HepG2 (cell line): ENCODE measurements around the gene PARVA. TPM values are rescaled to one million over a fixed set of nuclear protein-coding genes. Genes with fewer than 3 reads are reported as not detected.
A peak's percentile ranks its signal among the peaks of the same experiment; 100 is the strongest.

Experiments
- ATAC-seq: fragments of 200-7000 bp; cut with Tn5 transposase; 3 replicates; pipeline ENCODE4 v1.9.1; 2020; ENCODE audit warnings: mild to moderate bottlenecking, moderate library complexity
- BruUV-seq: library from RNA; stranded (reverse); fragments of 400-500 nt; replicated peaks from 2 replicates; lab custom pipeline; 2021; lab: Mats Ljungman, UMichigan
- CTCF ChIA-PET: fragments of 300-600 bp; formaldehyde crosslinking; extraction: SDS; loops from one replicate; lab custom pipeline; 2021; ENCODE audit warnings: low total read pairs, inconsistent platforms, low intra/inter-chr PET ratio; lab: Yijun Ruan, JAX
- POLR2A ChIA-PET: fragments of 350-600 bp; sonication (Branson Sonifier 250); formaldehyde crosslinking; loops from one replicate; lab custom pipeline; 2020; ENCODE audit warnings: antibody characterized with exemption, inconsistent platforms; lab: Yijun Ruan, JAX
- DNase-seq: peaks from one replicate; pipeline ENCODE4 v3.0.0-alpha.2; 2015; ENCODE audit warnings: low spot score
- FAIRE-seq: peaks from 3 replicates; lab custom pipeline; 2011; peaks lifted over from hg19 to GRCh38; lab: Jason Lieb, UNC
- H2AFZ ChIP-seq: one replicate; pipeline ENCODE4 v1.6.1; 2011; ENCODE audit warnings: low read length, inconsistent platforms
- H3K27ac ChIP-seq: fragments of 300-600 bp; 3 replicates; pipeline ENCODE4 v1.8.0; 2011; ENCODE audit warnings: mixed run types, mild to moderate bottlenecking, mixed read lengths, low read length, inconsistent platforms; ENCODE audit not compliant: insufficient read depth; ENCODE audit errors: extremely low read length
- H3K27me3 ChIP-seq, 2 experiments: fragments of 200-600 bp in 1 of 2; 2 replicates in 1 of 2; 3 replicates in 1 of 2; pipeline versions ENCODE4 v1.6.0 to v1.8.0; 2011; ENCODE audit warnings: low read length in 2 of 2, mild to moderate bottlenecking in 2 of 2, moderate library complexity in 2 of 2, inconsistent platforms in 1 of 2; ENCODE audit not compliant: insufficient read depth in 2 of 2, control insufficient read depth in 1 of 2
- H3K36me3 ChIP-seq, 2 experiments: fragments of 200-600 bp in 1 of 2; replicated peaks in 1 of 2; 2 replicates in 1 of 2; 3 replicates in 1 of 2; pipeline versions ENCODE4 v1.5.1 to v1.8.0; 2011; ENCODE audit warnings: low read length in 2 of 2, inconsistent platforms in 1 of 2; ENCODE audit not compliant: insufficient read depth in 2 of 2, control insufficient read depth in 1 of 2
- H3K4me1 ChIP-seq: 2 replicates; pipeline ENCODE4 v1.5.1; 2012; ENCODE audit warnings: low read length, inconsistent platforms; ENCODE audit not compliant: insufficient read depth
- H3K4me2 ChIP-seq: 2 replicates; pipeline ENCODE4 v1.6.0; 2011; ENCODE audit warnings: low read depth, low read length, inconsistent platforms
- H3K4me3 ChIP-seq, 3 experiments: fragments of 200-600 bp in 1 of 3; sonication (generic), shearing (Covaris generic) in 1 of 3; replicated peaks in 1 of 3; 2 replicates each; pipeline ENCODE4 v1.5.1; 2011 to 2016; ENCODE audit warnings: low read length in 3 of 3, inconsistent platforms in 2 of 3, low read depth in 2 of 3, mild to moderate bottlenecking in 2 of 3, control low read depth in 1 of 3, mixed read lengths in 1 of 3; ENCODE audit not compliant: insufficient read depth in 1 of 3
- H3K79me2 ChIP-seq: one replicate; pipeline ENCODE4 v1.6.1; 2011; ENCODE audit warnings: low read length, inconsistent platforms; ENCODE audit not compliant: insufficient read depth
- H3K9ac ChIP-seq: 2 replicates; pipeline ENCODE4 v1.6.0; 2011; ENCODE audit warnings: mild to moderate bottlenecking, low read depth, low read length, inconsistent platforms; ENCODE audit not compliant: insufficient read depth
- H3K9me3 ChIP-seq: 2 replicates; pipeline ENCODE4 v1.5.1; 2012; ENCODE audit warnings: mild to moderate bottlenecking, low read length
- H4K20me1 ChIP-seq: 2 replicates; pipeline ENCODE4 v1.6.0; 2011; ENCODE audit warnings: inconsistent platforms, mild to moderate bottlenecking, low read length, moderate library complexity; ENCODE audit not compliant: insufficient read depth
- ETV5 ChIP-seq: IDR thresholded peaks from 2 replicates; pipeline ENCODE4 v1.6.1; 2018; ENCODE audit warnings: missing biosample characterization, missing genetic modification reagents, inconsistent platforms, borderline replicate concordance
- HDAC2 ChIP-seq: sonication (generic); formaldehyde crosslinking; IDR thresholded peaks from 2 replicates; pipeline ENCODE4 v1.4.0; 2020; ENCODE audit warnings: missing genetic modification reagents
- KDM2A ChIP-seq: sonication (generic); formaldehyde crosslinking; IDR thresholded peaks from 2 replicates; pipeline ENCODE4 v1.4.0; 2020; ENCODE audit warnings: low read depth, missing genetic modification reagents, borderline replicate concordance
- NR2C2 ChIP-seq: sonication (generic); formaldehyde crosslinking; IDR thresholded peaks from 2 replicates; pipeline ENCODE4 v1.4.0; 2020; ENCODE audit warnings: missing genetic modification reagents, mild to moderate bottlenecking, moderate library complexity, borderline replicate concordance
- RAD21 ChIP-seq: fragments of 450-650 bp; formaldehyde crosslinking; IDR thresholded peaks from 2 replicates; pipeline ENCODE4 v1.5.0; 2020; ENCODE audit warnings: mild to moderate bottlenecking
- SP1 ChIP-seq, 2 experiments: fragments of 450-650 bp in 1 of 2; sonication (generic) in 1 of 2; formaldehyde crosslinking in 1 of 2; IDR thresholded peaks; 2 replicates each; pipeline versions ENCODE4 v1.4.0 to v1.6.1; 2016 to 2020; ENCODE audit warnings: missing genetic modification reagents in 1 of 2
- ZBTB3 ChIP-seq: sonication (generic); formaldehyde crosslinking; IDR thresholded peaks from 2 replicates; pipeline ENCODE4 v1.4.0; 2020; ENCODE audit warnings: low read depth, mild to moderate bottlenecking, moderate library complexity, missing genetic modification reagents, borderline replicate concordance
- ZNF552 ChIP-seq: sonication (generic); formaldehyde crosslinking; IDR thresholded peaks from 2 replicates; pipeline ENCODE4 v1.9.0; 2022; ENCODE audit warnings: missing genetic modification reagents, mild to moderate bottlenecking, borderline replicate concordance
- WGBS: methylation state at CpG from one replicate; pipeline ENCODE4 v1.1.6; 2017; ENCODE audit warnings: low lambda C conversion rate; 5-methylcytosine and 5-hydroxymethylcytosine counted together
- in situ Hi-C: cut with HindIII; loops from 2 replicates; pipeline ENCODE4 v1.10.0; 2017; ENCODE audit warnings: low pct_unique_long_range_greater_than_20kb; ENCODE audit not compliant: extremely low pct_ligation_motif_present
- intact Hi-C: fragments of 100-400 bp; cut with micrococcal nuclease; formaldehyde crosslinking; loops from one replicate; pipeline ENCODE4 v1.10.0; 2022; ENCODE audit not compliant: unreplicated experiment
- polyA plus RNA-seq, 8 experiments: library from polyadenylated mRNA; depleted of rRNA in 3 of 8; stranded (reverse) in 7 of 8; unstranded in 1 of 8; fragments of >200 nt; fragmentation: Illumina TruSeq in 4 of 8; extraction: Trizol in 4 of 8; gene quantifications; 2 replicates each; pipeline versions ENCODE4 v1.2.1 to v1.2.3, GENCODE V29; 2011 to 2016; ENCODE audit warnings: low read depth in 4 of 8, missing spikeins in 1 of 8, mixed read lengths in 1 of 8; ENCODE audit not compliant: insufficient read depth in 1 of 8
- total RNA-seq, 5 experiments: library from RNA; depleted of rRNA; stranded (reverse); fragments of >200 nt; fragmentation: Illumina TruSeq; extraction: Trizol; gene quantifications; 2 replicates each; pipeline ENCODE4 v1.2.3, GENCODE V29; 2016; ENCODE audit warnings: low read depth in 1 of 5
- TF ChIP-seq, protein P1 (sequence below): sonication (generic); formaldehyde crosslinking; IDR thresholded peaks from 2 replicates; pipeline ENCODE4 v1.4.0; 2020; ENCODE audit warnings: missing genetic modification reagents
- TF ChIP-seq, protein P2 (sequence below): sonication (generic); formaldehyde crosslinking; IDR thresholded peaks from 2 replicates; pipeline ENCODE4 v1.4.0; 2020; ENCODE audit warnings: missing genetic modification reagents
- TF ChIP-seq, protein P3 (sequence below): sonication (generic); formaldehyde crosslinking; IDR thresholded peaks from 2 replicates; pipeline ENCODE4 v1.5.0; 2020; ENCODE audit warnings: mild to moderate bottlenecking, missing genetic modification reagents, moderate library complexity

Gene PARVA
- total and polyA plus RNA-seq, 2 of the 13 experiments (the other 11 are each of a cell fraction or from before 2014, with no cell fraction given): 5.9 to 9.1 TPM

DNA sequence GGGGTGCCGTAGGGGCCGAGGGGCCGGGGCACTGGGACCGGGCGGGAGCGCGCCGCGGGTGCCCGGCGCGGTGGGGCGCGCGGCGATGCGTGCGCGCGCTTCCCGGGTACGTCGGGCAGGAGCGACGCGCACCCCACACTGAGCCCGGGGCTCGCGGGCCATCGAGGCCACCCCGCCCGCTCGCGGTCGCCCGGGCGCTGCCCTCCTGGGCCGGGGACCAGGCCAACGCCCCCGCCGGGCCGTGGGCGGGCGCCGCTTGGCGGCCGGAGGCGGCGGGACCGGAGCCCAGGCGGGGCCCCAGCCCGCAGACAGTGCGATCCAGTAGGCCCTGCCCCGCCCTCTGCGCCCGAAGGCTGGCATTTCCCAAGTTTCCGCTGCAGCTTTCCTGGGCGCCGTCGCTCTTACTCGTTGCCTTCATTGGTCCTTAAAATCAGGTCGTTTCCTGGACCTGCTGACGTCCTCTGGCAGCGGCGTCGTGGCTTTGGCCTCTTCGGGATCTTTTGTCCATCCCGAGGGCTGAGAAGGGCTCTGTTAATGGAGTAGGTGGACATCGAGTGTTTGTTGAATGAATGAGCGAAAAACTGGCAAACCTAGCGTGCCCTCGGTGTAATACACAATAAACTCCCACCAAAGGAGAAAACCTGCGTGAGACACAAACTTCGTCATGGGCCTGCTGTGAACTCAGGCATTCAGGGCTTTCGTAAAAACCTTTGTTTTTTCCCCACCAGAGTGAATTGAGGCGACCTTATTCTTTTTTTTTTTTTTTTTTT is 638 bp downstream of the PARVA start:
- WGBS: 14% methylated on average over 15 of the region's 76 CpGs
- Histone ChIP-seq H3K79me2 (no peaks in the 10 kb centered on the region), H3K4me3 (peak overlapping the region; percentile 80 to 91 (median 86)), H3K4me1 (peaks cover 27% of the 10 kb centered on the region), H3K27me3 (peaks cover 0 to 4% of the 10 kb centered on the region in 2 experiments; a peak in 1 of 5 replicates), H3K4me2 (peak overlapping the region; percentile 99), H3K36me3 (no peaks in the 10 kb centered on the region), H3K9ac (peak overlapping the region; percentile 79), H3K9me3 (no peaks in the 10 kb centered on the region), H2AFZ (peak overlapping the region; percentile 95), H4K20me1 (no peaks in the 10 kb centered on the region), H3K27ac (peak overlapping the region; percentile 63)
- POLR2A ChIA-PET: interaction anchor here (0.8 to 2.3 kb wide), 7 partner anchors 9 to 468 kb away, joined by 3 to 34 read pairs (median 3); no protein-coding TSS in a partner anchor
- intact Hi-C loops: loop anchor here (5.0 kb wide), 1 partner anchor 46 kb away; no protein-coding TSS in a partner anchor
- CTCF ChIA-PET: no interaction called here
- peak; percentile 62 for DNase-seq
- TSS peak; percentile 60 for BruUV-seq
- peak; percentile 91 for ATAC-seq
- no peak for FAIRE-seq
- in situ Hi-C loops: no loop called here
- TF ChIP-seq, protein P1, sequence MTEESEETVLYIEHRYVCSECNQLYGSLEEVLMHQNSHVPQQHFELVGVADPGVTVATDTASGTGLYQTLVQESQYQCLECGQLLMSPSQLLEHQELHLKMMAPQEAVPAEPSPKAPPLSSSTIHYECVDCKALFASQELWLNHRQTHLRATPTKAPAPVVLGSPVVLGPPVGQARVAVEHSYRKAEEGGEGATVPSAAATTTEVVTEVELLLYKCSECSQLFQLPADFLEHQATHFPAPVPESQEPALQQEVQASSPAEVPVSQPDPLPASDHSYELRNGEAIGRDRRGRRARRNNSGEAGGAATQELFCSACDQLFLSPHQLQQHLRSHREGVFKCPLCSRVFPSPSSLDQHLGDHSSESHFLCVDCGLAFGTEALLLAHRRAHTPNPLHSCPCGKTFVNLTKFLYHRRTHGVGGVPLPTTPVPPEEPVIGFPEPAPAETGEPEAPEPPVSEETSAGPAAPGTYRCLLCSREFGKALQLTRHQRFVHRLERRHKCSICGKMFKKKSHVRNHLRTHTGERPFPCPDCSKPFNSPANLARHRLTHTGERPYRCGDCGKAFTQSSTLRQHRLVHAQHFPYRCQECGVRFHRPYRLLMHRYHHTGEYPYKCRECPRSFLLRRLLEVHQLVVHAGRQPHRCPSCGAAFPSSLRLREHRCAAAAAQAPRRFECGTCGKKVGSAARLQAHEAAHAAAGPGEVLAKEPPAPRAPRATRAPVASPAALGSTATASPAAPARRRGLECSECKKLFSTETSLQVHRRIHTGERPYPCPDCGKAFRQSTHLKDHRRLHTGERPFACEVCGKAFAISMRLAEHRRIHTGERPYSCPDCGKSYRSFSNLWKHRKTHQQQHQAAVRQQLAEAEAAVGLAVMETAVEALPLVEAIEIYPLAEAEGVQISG: peak; percentile 64
- no peak for TF ChIP-seq ZNF552 (CRISPR knock-in tag)
- peak; percentile 36; the same call in 1 of the 2 replicates for TF ChIP-seq ETV5 (CRISPR knock-in tag)
- peak; percentile 28; the same call in 1 of the 2 replicates for TF ChIP-seq HDAC2 (CRISPR knock-in tag)
- 0 out of 2 replicates have a peak, but pooled peaks have one; percentile 46 for TF ChIP-seq KDM2A
- TF ChIP-seq ZBTB3 (CRISPR knock-in tag): no peak
- TF ChIP-seq NR2C2 (CRISPR knock-in tag): no peak
- TF ChIP-seq, protein P2, sequence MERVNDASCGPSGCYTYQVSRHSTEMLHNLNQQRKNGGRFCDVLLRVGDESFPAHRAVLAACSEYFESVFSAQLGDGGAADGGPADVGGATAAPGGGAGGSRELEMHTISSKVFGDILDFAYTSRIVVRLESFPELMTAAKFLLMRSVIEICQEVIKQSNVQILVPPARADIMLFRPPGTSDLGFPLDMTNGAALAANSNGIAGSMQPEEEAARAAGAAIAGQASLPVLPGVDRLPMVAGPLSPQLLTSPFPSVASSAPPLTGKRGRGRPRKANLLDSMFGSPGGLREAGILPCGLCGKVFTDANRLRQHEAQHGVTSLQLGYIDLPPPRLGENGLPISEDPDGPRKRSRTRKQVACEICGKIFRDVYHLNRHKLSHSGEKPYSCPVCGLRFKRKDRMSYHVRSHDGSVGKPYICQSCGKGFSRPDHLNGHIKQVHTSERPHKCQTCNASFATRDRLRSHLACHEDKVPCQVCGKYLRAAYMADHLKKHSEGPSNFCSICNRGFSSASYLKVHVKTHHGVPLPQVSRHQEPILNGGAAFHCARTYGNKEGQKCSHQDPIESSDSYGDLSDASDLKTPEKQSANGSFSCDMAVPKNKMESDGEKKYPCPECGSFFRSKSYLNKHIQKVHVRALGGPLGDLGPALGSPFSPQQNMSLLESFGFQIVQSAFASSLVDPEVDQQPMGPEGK (CRISPR knock-in tag): peak; percentile 13
- TF ChIP-seq, protein P3, sequence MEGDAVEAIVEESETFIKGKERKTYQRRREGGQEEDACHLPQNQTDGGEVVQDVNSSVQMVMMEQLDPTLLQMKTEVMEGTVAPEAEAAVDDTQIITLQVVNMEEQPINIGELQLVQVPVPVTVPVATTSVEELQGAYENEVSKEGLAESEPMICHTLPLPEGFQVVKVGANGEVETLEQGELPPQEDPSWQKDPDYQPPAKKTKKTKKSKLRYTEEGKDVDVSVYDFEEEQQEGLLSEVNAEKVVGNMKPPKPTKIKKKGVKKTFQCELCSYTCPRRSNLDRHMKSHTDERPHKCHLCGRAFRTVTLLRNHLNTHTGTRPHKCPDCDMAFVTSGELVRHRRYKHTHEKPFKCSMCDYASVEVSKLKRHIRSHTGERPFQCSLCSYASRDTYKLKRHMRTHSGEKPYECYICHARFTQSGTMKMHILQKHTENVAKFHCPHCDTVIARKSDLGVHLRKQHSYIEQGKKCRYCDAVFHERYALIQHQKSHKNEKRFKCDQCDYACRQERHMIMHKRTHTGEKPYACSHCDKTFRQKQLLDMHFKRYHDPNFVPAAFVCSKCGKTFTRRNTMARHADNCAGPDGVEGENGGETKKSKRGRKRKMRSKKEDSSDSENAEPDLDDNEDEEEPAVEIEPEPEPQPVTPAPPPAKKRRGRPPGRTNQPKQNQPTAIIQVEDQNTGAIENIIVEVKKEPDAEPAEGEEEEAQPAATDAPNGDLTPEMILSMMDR (CRISPR knock-in tag): peak; percentile 32
- peak; percentile 59; the same call in 1 of the 2 replicates for TF ChIP-seq RAD21 (CRISPR knock-in tag)
- no peak for TF ChIP-seq SP1 (IDR thresholded peaks at IDR 0.05)
- no peak for TF ChIP-seq SP1 (CRISPR knock-in tag; IDR thresholded peaks at IDR 0.05)
